Fibroblast of skin of left biceps (primary cell): ENCODE results near the gene SLC25A21.

ENCODE experiments used
- DNase-seq, 2 experiments: peaks; one replicate each; pipeline ENCODE4 v3.0.0-alpha.2; 2013; ENCODE audit warnings: low read depth in 2 of 2

Gene SLC25A21

DNA sequence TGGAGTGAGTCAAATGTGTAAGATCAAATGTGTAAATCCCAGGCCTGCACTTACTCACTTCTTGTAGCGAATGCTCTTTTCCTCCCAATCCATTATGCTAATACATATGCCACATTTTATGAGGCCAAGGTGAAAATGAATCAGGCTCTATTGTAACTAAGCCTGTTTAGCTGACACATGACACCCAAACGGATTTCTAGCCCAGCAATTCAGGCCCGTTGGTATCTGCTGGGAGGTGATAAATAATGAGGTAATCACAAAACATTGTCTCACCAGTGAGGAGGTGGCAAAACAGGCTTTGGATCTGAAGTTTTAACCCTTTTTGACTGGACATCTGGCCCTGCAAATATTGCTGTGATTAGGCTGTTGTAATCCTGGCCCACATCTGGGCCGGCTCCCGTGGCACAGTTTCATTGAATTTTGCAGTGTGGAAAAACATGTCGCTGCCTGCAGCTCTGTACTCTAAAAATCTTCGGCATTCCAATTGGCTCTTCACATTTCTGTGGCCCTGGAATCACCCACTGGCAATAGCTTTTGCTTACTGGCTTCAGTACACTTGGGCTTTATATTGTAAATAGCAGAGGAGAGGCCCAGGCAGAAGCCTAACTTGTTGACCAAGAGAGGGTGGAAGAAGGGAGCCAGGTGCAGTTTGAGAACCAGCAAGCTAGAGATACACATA is 404.7 kb downstream of the SLC25A21 start:
- no peak for DNase-seq

DNA sequence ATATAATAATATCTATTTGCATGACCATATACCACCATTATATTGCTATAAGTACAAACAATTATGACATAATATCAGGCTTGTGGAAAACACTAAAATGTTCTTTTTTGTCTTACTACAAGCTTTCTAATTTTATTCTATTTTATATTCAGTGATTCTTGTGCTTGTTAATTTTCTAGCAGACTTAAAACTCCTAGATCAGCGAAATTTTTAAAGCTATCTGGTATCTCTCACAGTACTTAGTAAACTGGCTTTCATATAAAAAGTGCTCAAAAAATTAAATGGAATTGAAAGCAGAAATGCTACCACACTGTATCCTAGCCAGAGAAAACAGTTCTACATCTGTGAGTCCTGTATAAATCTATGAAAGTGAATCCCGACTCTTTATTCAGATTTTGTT is 405.4 kb downstream of the SLC25A21 start:
- DNase-seq = no peak

DNA sequence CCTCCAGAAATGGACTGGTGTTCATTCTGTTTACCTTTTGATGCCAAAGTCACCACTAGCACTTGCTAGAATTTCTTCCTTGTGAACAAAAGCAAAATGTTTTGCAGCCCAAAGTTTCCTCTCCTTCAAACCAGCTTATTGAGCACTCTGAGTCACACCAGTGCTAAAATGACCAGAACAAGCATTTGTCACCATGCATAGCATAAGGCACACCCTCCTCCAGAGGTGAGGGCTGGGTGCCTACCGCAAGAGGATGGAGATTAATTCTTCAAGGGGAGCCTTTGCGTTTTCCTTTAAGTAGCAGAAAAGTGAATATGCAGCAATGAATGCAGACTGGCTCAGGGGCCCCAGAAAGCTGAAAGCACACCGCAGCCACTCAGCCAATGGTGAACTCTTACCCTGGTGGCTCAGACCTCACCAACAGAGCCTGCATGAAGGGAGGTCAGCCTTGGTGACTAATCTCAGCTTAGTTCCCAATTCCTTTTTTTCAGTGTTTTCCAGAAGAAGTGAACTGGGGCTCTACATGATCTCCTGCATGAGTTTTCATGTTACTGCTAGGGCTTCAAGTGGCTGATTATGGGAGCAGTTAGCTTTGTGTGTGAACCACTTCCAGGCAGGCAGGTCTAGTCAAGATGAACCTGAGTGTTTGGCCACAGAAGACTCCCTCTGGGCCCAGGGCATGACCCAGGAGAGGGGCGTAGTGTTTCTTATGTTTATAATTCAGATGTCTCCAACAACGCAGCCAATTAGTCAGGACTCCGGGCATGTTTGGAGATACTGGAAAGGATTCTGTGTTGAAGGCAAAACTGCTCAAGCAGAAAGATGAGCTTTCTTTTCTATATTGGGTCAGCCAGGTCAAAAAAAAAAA is 414.4 kb downstream of the SLC25A21 start:
- DNase-seq = no peak

DNA sequence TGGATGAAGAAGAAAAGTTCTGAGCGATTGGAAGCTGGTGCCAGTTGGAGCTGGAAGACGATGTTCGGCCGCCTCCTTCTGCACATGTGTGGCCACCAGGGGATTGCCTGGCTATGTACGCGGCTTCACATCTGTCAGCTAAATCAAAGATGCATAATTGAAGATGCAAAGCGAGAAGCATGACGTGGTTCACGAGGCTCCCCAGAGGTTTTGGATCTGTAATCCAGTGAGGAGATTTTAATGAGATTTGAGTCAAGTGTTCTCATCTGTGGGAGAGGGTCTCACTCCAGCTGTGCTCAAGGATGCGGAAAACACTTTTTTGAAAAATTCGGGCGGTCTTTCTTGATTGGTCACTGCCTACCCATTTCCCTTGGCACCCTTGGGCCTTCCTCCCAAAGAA is 416.2 kb downstream of the SLC25A21 start:
- no peak for DNase-seq

DNA sequence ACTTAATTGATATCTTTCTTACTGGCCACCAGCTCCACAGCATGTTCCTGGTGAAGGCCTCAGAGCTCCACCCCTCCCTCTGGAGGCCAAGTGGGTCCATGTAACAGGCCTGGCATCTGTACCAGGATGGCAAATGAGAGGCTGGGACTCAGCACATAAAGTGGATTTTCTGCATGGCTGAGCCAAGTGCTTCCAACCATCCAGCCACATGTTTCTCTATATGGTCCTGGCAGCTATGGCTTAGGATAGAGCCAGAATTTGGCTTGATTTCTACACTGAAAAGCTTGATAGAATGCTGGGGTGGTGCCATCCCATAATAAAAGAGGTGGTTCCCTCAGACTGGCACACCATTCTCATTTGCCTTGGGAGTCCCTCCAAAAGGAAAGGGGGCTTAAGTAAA is 416.6 kb downstream of the SLC25A21 start:
- no peak for DNase-seq

DNA sequence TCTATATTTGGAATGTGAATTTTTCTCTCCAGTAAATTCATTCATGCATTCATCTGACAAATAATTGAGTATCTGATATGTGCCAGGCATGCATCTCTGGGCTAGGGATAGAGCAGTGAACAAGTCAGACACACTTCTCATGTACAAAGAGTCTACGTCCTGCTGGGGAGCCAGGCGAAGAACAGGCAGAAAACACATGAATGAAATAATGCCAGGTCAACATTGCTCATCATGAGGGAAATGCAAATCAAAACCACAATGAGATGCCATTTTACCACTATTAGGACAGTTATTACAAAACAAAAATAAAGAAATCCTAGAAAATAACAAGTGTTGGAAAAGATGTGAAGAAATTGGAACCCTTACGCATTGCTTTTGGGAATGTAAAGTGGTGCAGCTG is 420.5 kb downstream of the SLC25A21 start:
- DNase-seq = no peak

DNA sequence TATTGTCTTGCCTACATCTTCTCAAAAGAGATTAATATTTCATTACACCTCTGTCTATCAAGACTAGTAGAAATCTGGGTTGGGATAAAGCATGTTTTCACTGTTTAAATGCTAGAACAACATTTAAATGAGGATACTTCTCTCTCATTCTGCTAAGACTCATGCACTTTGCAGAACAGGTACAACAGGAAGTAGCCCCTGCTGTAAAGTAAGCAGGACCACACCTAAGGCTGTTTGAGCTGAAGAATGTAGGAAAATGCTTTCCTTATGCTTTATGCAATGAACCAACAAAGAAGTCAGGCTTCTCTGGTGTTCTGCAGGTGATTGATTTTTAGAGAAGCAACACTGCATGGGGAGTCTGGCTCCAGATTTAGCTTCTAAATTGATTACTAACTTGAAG is 421.3 kb downstream of the SLC25A21 start:
- no peak for DNase-seq

DNA sequence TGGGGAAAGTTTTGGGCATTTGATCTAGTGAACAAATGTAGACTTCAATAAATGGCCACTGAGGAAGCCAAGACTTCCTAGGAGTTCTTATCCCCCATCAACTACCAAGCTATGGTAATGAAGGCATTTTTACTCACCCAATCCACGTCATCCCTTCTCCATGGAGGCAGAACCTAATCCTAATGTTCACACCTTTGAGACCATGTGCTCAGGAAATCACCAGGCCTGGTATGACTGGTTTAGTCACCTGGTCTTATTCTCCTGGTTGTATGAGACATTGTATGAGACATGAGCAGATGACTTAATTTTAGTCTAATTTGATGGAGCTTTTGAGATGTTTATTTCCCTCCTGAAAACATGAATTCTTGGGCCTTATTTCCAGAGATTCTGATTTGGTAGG is 422.2 kb downstream of the SLC25A21 start:
- DNase-seq = no peak

DNA sequence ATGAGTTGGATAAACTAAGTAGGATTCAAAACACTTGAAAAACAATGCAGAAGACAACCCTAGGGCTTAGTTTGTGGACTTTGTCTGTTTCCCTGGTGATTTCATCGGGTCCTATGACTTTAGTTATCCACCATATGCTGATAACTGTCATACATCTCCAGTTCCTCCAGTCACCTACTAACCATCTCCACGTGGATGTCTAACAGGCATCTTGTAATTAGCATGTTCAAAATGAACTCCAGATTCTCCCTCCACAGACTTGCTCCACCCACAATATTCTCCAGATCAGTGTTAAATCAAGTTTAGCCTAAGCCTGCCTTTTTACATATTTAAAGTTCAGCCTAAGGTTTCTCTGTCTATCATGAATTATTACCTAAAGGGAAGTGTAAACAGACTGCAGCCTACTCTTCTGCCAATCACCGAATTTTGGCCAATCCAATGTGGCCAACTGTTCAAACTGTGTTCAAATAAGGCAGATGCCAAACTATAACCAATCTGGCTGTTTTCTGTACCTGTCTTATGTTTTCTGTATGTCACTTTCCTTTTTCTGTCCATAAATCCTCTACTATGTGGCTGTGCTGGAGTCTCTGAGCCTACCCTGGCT is 423.7 kb downstream of the SLC25A21 start:
- DNase-seq = no peak

DNA sequence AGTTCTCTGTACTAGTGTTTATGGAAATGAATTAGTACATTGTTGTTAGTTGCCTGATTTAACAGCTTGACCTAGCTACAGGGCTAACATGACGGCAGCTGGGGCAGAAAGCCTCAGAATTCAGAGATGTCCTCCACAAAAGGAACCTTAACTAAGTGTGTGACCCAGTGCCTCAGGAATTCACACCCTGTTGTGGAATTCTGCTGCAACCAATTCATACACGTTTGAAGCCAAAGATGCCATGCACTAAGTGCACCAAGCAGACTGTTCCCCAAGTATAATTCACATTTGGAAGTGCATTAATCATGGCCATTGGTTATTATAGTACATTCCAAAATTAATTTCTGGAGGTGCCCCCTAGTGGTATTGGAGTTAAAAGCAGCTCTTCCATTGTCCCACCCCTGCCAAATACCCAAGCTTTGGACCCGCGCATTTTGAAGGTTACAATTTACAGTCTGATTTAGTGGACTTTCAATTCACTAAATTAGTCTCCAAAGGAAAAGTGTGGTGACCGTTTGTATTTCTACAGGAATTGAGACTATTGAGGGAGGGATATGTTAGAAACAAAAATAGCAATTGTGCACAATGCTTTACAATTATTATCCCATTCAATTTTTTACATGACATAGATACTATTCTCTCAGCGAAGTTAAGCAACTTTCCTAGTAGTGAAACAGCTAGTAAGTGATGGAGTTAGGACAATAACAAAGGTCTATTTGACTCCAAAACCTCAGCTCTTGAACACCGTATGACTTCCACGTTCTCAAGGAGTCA is 424.8 kb downstream of the SLC25A21 start:
- no peak for DNase-seq

DNA sequence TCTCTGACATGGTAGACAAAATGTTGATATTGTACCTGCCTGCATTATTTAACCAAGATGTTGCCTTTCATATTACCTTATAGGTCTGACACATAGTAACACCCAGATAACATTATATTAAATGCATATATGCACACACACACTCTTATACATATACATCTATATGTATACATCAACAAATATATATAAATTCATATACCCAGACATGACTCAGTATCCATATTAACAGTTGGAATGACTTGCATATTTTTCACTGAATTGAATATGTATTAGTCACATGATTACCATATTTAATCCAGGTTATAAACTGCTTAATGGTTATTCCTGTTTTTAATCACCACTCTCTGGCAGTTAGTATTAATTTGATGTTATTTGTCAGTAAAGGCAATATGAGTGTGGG is 425.5 kb downstream of the SLC25A21 start:
- no peak for DNase-seq

DNA sequence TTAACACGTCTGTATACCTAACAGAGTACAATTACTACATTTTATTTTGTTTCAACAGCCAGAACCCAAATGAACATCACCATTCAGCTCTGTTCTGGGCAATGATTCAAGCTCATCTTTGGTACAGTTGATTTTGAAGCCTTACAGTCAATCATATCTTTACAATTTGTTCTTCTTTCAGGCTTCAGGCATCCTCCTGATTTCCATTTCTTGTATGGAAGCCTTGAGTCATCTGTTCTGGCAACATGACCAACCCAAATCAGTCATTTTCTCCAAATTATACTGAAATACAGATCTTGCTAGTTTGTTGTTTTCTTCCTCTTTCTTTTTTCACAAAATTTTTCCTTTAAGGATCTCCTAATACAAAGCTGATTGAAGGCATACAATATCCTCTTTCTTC is 430.5 kb downstream of the SLC25A21 start:
- no peak for DNase-seq

DNA sequence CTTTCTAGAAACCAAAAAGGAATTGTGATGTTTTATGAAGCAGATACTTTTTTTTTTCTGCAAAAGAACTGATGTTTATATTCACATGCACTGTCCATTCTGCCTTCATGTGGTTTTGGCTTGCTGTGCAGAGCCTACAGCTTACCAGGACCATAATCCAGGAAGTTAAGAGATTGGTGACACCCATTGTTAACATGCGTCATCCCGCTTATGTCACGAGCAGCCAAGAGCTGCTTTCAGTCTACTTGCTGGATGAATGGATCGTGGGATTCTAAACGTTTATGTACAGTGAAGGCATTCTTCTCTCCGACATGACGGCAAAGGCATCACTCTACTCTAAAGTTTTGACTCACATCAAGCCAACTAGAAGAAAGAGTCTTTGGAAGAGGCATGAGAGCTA is 434.1 kb downstream of the SLC25A21 start:
- no peak for DNase-seq

DNA sequence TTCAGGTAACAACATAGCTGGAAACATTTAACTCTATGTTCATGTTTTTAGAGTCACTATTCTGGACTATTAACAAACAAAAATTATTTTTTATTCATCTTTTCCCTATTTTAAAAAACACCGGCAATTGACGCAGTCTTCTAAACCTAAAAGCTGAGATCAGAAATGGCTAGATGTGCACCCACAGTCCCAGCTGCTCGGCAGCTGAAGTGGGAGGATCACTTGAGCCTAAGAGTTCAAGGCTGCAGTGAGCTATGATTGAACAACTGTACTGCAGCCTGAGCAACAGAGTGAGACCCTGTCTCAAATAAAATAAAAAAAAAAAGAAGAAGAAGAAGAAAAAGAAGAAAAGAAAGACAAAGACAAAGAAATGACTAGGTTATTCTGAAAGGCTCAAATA is 446.3 kb downstream of the SLC25A21 start:
- DNase-seq = no peak

DNA sequence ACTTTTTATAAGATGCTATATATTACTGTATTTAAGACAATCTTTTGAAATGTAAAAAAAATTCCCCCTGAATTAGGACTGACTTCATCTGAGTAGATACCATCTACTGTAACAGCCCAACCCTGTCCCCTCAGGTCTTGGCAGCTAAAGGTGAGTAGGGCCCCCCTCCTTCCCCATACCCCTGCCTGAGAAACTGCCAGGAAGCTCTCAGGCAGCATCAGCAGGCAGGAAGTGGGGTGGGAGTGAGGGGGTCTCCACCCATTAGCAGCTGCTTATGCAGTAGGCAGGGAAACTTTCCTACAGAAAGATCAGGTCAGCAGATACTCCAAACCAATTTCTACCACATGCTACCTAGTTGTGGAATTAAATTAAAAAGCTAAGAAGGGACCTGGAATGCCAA is 448.2 kb downstream of the SLC25A21 start:
- no peak for DNase-seq

DNA sequence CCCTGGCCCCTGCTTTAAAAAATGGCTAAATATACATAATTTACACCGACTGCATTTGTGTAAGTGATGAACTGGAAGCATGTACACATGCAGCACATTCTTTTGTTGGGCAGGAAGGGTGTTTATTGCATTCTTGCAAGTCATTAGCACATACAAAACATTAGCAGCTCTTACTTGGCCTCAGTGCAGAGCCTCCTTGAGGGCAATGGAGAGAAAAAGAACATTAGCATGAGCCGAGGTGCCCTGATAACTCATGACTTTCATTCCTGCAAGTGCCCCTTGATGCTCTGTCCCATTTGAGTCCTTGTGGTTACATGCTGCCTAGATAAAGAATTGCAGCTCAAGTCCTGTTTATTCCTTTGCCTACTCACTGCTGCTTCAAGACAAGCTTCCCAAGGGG is 448.9 kb downstream of the SLC25A21 start:
- no peak for DNase-seq

DNA sequence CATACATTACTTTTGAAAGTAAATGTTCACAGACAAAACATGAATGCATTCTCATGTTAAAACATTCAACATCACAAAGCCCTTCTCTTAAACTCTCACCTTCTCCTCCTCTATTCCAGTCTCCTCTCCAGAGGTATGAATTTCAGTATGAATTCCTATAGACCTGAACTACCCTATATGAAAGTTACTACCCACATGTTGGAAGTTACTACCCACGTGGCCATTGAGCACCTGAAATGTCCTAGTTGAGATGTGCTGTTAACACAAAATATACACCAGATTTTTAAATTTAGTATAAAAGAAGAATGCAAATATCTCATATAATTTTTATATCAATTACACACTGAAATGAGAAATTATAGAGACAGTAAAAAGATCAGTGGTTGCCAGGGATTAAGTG is 450.5 kb downstream of the SLC25A21 start:
- no peak for DNase-seq

DNA sequence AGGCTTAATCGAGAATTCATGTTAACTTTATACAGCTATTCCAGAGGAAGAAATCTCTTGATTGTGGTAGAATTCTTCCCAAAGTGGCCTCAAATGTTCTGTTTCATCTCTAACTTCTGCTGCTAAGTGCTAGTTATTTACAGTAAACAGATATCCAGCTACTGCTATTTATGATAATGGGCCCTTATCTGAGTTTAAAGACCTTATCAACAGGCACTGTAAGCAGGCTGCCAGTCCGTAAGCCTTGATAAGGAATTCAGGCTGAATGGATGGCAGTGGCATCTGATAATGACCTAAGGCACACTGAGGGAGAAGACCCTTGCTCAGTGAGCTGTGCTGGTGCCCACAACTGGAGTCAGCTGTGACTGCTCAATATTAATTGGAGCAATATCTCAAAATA is 451.7 kb downstream of the SLC25A21 start:
- no peak for DNase-seq

DNA sequence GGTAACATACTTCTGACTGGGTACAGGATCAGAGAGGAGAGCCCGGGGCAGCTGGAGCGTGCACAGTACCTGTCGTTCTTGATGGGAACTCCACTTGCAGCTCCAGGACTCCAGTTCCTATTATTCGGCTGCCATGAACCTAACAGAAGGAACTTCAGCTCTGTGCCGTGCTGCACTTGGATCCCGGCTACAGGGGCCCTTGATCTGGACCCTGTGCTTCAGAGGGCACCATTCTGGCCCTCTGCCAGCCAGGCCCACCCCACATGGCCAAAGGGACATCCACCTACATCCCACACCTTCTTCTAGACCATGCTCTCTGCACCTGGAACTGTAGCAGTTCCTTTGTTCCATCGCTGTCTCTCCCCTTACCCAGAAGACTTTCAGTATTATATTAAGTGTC is 452.6 kb downstream of the SLC25A21 start:
- no peak for DNase-seq

DNA sequence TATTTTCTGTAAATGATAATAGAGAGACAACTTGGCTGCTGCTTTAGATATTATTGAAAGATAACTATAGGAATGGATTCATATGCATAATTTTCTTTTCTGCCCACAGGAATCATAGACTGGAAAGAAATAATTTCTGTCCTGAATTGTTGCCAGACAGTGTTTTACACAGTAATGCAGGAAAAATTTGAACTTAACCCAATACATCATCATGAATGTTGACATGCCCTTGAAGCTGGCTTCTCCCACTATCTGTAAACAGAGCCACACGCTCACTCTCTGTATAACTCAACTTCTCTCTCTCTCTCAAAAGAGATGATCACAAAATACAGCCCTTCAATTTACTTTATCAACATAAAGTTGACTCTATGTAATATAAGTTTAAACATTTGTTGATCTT is 454.2 kb downstream of the SLC25A21 start:
- DNase-seq = no peak

DNA sequence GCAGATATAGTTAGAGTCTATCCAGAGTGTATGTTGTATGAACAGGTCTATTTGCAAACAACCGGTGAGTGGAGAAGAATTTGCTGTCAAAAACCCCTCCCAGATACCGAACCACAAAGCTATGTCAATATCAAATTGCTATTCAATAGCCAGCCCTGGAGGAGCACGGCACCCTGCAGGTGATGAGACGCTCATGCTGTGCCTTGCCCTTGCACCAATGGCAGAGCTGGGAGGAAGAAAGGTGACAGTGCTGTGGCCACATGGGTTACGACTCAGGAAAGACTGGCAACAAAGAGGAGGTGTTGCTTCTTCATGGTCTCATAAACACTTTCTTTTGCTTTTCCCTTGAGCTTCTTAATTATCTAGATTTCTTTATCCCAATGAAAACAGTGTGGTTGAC is 455.0 kb downstream of the SLC25A21 start:
- no peak for DNase-seq

DNA sequence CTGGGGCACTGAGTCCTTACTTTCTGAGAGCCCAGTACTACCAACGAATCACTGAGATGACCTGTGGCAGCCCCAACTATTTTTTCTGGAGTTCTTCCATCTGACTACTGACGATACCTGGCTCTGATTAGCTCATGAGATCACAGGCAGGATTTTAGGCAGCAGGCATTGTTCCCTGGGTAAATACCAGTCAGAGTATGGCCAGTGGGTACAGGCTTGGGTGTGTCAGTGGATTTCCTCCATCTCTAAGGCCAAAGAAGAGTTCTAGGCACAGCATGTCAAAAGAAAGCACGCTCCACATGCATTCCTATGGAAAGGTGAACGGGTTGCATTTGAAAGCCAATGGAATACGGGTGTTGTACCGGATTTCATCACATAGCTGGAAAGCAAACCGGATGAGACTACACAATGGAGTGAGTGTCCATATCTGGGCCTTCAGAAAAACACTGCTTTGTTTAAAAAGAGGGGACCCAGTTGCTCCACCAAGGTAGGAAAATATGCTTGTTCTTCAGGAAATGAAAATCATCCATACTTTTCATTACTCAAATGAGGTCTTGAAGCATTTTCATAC is 455.7 kb downstream of the SLC25A21 start:
- DNase-seq = no peak
